ENCODE results near the gene ARHGAP20.
A peak's percentile ranks its signal among the peaks of the same experiment; 100 is the strongest.

Gene ARHGAP20

GRCh38 chr11:110582728-110583432 lies 129.4 kb downstream of the ARHGAP20 start:
- no peak for TF ChIP-seq JUND (IDR thresholded peaks at IDR 0.05; ENCODE audit: low read depth)
- in situ Hi-C loops (cut with HindIII; ENCODE audit: low pct_unique_long_range_greater_than_20kb, low sequenced_read_pairs), result no loop called here
- peak in 1 of 2 experiments; percentile 15 for DNase-seq (ENCODE audit: low read depth in 1 of 2, low spot score in 1 of 2)

- in situ Hi-C loops (cut with HindIII; ENCODE audit: low pct_unique_long_range_greater_than_20kb, low sequenced_read_pairs), result no loop called here
- DNase-seq (ENCODE audit: low read depth in 1 of 2, low spot score in 1 of 2), result no peak
- TF ChIP-seq JUND (IDR thresholded peaks at IDR 0.05; ENCODE audit: low read depth), result no peak
Measured at GRCh38 chr11:110580571-110580970, 131.7 kb downstream of the ARHGAP20 start.

GRCh38 chr11:110573411-110573810 lies 138.8 kb downstream of the ARHGAP20 start:
- DNase-seq (ENCODE audit: low read depth in 1 of 2, low spot score in 1 of 2), result no peak
- in situ Hi-C loops (cut with HindIII; ENCODE audit: low pct_unique_long_range_greater_than_20kb, low sequenced_read_pairs), result no loop called here
- no peak for TF ChIP-seq JUND (IDR thresholded peaks at IDR 0.05; ENCODE audit: low read depth)

GRCh38 chr11:110571081-110571720 lies 141.0 kb downstream of the ARHGAP20 start:
- no peak for DNase-seq (ENCODE audit: low read depth in 1 of 2, low spot score in 1 of 2)
- no peak for TF ChIP-seq JUND (IDR thresholded peaks at IDR 0.05; ENCODE audit: low read depth)
- in situ Hi-C loops (cut with HindIII; ENCODE audit: low pct_unique_long_range_greater_than_20kb, low sequenced_read_pairs), result no loop called here

GRCh38 chr11:110566577-110566976 lies 145.7 kb downstream of the ARHGAP20 start:
- in situ Hi-C loops (cut with HindIII; ENCODE audit: low pct_unique_long_range_greater_than_20kb, low sequenced_read_pairs), result no loop called here
- TF ChIP-seq JUND (IDR thresholded peaks at IDR 0.05; ENCODE audit: low read depth), result no peak
- no peak for DNase-seq (ENCODE audit: low read depth in 1 of 2, low spot score in 1 of 2)

GRCh38 chr11:110565357-110566336 lies 146.6 kb downstream of the ARHGAP20 start:
- TF ChIP-seq JUND (IDR thresholded peaks at IDR 0.05; ENCODE audit: low read depth), result no peak
- in situ Hi-C loops (cut with HindIII; ENCODE audit: low pct_unique_long_range_greater_than_20kb, low sequenced_read_pairs), result no loop called here
- peak in 1 of 2 experiments; percentile 45 for DNase-seq (ENCODE audit: low read depth in 1 of 2, low spot score in 1 of 2)

GRCh38 chr11:110564676-110565356 lies 147.4 kb downstream of the ARHGAP20 start:
- in situ Hi-C loops (cut with HindIII; ENCODE audit: low pct_unique_long_range_greater_than_20kb, low sequenced_read_pairs), result no loop called here
- TF ChIP-seq JUND (IDR thresholded peaks at IDR 0.05; ENCODE audit: low read depth), result no peak
- DNase-seq (ENCODE audit: low read depth in 1 of 2, low spot score in 1 of 2), result no peak

GRCh38 chr11:110544779-110545178 lies 167.5 kb downstream of the ARHGAP20 start:
- no peak for DNase-seq (ENCODE audit: low read depth in 1 of 2, low spot score in 1 of 2)
- TF ChIP-seq JUND (IDR thresholded peaks at IDR 0.05; ENCODE audit: low read depth), result no peak
- in situ Hi-C loops (cut with HindIII; ENCODE audit: low pct_unique_long_range_greater_than_20kb, low sequenced_read_pairs), result no loop called here

GRCh38 chr11:110538154-110538553 lies 174.1 kb downstream of the ARHGAP20 start:
- no peak for DNase-seq (ENCODE audit: low read depth in 1 of 2, low spot score in 1 of 2)
- TF ChIP-seq JUND (IDR thresholded peaks at IDR 0.05; ENCODE audit: low read depth), result no peak
- in situ Hi-C loops (cut with HindIII; ENCODE audit: low pct_unique_long_range_greater_than_20kb, low sequenced_read_pairs), result no loop called here

- in situ Hi-C loops (cut with HindIII; ENCODE audit: low pct_unique_long_range_greater_than_20kb, low sequenced_read_pairs), result no loop called here
- no peak for TF ChIP-seq JUND (IDR thresholded peaks at IDR 0.05; ENCODE audit: low read depth)
- DNase-seq (ENCODE audit: low read depth in 1 of 2, low spot score in 1 of 2), result no peak
Measured at GRCh38 chr11:110530900-110531741, 181.1 kb downstream of the ARHGAP20 start.

GRCh38 chr11:110529043-110529442 lies 183.2 kb downstream of the ARHGAP20 start:
- TF ChIP-seq JUND (IDR thresholded peaks at IDR 0.05; ENCODE audit: low read depth), result no peak
- in situ Hi-C loops (cut with HindIII; ENCODE audit: low pct_unique_long_range_greater_than_20kb, low sequenced_read_pairs), result no loop called here
- peak in 1 of 2 experiments; percentile 20 for DNase-seq (ENCODE audit: low read depth in 1 of 2, low spot score in 1 of 2)

All from T47D (cell line).